Thyroid gland (tissue), 4 donors: ENCODE results near the gene ACTG2.
"Not testable (repeated sequence)": the region's sequence is repeated elsewhere in the genome, so short reads cannot be mapped to it uniquely, and the experiment has no call there.

Source experiments
- POLR2A ChIP-seq, 2 donors: fragments of 450-650 bp; IDR thresholded peaks; one replicate each; pipeline ENCODE4 v1.6.1; 2017; ENCODE audit warnings: antibody characterized with exemption in 2 of 2, mild to moderate bottlenecking in 2 of 2, moderate library complexity in 1 of 2
- TF ChIP-seq, protein P1 (sequence below), 6 experiments: fragments of 200-600 bp in 3 of 6; fragments of 450-650 bp in 3 of 6; sonication (generic) in 3 of 6; IDR thresholded peaks; one replicate each; pipeline ENCODE4 v1.5.1; 2016 to 2019; ENCODE audit warnings: antibody characterized with exemption in 6 of 6, mild to moderate bottlenecking in 2 of 6, inconsistent platforms in 1 of 6, moderate library complexity in 1 of 6

DNA sequence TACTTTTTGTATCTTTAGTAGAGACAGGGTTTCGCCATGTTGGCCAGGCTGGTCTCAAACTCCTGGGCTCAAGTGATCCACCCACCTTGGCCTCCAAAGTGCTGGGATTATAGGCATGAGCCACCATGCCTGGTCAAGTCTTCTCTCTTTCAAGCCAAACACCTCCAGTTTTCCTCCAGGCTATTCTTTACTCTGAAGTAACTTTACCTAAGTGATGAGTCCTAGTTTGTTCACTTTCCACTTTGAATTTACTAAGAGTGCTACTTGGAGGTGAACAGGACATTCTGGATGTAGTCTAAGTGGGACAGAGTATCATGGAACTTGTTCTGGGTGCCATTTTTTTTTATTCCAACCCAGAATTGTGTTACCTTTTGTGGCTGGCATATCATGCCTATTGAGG lies 47.3 kb downstream of the ACTG2 start:
- TF ChIP-seq, protein P1, sequence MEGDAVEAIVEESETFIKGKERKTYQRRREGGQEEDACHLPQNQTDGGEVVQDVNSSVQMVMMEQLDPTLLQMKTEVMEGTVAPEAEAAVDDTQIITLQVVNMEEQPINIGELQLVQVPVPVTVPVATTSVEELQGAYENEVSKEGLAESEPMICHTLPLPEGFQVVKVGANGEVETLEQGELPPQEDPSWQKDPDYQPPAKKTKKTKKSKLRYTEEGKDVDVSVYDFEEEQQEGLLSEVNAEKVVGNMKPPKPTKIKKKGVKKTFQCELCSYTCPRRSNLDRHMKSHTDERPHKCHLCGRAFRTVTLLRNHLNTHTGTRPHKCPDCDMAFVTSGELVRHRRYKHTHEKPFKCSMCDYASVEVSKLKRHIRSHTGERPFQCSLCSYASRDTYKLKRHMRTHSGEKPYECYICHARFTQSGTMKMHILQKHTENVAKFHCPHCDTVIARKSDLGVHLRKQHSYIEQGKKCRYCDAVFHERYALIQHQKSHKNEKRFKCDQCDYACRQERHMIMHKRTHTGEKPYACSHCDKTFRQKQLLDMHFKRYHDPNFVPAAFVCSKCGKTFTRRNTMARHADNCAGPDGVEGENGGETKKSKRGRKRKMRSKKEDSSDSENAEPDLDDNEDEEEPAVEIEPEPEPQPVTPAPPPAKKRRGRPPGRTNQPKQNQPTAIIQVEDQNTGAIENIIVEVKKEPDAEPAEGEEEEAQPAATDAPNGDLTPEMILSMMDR (IDR thresholded peaks at IDR 0.05) = not testable (repeated sequence)
- TF ChIP-seq POLR2A (IDR thresholded peaks at IDR 0.05) = not testable (repeated sequence)
